Measurements from ENCODE around the gene BARX2. TPM values are rescaled to one million over a fixed set of nuclear protein-coding genes. Genes with fewer than 3 reads are reported as not detected.

Gene BARX2
- total RNA-seq, 1 donor from 2014 or later, result not detected

DNA sequence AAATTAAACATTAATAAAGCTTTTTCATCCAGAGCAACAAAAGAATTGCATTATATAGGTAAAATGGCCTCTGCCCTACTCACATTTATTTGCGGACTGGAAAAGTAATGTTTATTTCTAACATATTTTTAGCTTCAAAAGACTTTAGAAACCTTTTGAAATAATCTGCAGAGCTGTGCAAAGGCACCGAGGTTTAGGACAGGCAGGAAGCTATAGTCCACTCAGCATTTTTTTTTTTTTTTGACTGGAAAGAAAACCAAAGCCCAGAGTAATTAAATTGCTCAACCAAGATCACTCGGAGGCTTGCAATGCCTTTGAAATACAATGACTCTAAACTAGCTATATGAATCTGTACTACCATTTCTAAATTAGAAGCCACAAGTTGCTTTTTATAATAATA, 19.1 kb downstream of the BARX2 start:
- TF ChIP-seq, protein P1, sequence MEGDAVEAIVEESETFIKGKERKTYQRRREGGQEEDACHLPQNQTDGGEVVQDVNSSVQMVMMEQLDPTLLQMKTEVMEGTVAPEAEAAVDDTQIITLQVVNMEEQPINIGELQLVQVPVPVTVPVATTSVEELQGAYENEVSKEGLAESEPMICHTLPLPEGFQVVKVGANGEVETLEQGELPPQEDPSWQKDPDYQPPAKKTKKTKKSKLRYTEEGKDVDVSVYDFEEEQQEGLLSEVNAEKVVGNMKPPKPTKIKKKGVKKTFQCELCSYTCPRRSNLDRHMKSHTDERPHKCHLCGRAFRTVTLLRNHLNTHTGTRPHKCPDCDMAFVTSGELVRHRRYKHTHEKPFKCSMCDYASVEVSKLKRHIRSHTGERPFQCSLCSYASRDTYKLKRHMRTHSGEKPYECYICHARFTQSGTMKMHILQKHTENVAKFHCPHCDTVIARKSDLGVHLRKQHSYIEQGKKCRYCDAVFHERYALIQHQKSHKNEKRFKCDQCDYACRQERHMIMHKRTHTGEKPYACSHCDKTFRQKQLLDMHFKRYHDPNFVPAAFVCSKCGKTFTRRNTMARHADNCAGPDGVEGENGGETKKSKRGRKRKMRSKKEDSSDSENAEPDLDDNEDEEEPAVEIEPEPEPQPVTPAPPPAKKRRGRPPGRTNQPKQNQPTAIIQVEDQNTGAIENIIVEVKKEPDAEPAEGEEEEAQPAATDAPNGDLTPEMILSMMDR (conservative IDR thresholded peaks at IDR 0.05), result no peak
- H3K9me3 Mint-ChIP-seq, result peaks cover 3% of the 10 kb centered on the region

DNA sequence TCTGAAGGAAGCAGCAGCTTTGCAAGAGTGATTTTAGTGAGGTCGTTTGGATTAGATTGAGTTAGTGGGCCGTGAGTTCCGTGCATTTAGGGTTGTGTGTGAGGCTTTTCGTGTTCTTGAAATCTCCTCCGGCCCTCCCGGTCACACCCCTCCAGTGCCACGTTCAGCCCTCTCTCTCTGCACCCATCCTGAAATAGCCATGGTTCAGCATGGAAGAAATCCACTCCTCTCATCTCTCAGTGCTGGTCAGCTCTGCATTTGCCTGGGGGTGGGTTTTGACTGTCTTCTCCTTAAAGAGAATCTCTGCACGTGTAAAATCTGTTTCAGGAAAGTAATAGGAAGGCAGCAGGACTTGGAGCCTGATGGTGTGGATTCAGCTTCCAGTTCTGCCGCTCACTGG, 19.8 kb downstream of the BARX2 start:
- peaks cover 3% of the 10 kb centered on the region for H3K9me3 Mint-ChIP-seq
- no peaks in the 10 kb centered on the region for H3K36me3 Mint-ChIP-seq (ENCODE audit: low read depth)
- peaks cover 3% of the 10 kb centered on the region for H3K27me3 Mint-ChIP-seq (ENCODE audit: low read depth)
- H3K4me3 Mint-ChIP-seq, result no peak overlapping the region
- H3K27ac Mint-ChIP-seq (ENCODE audit: unreplicated experiment), result no peak overlapping the region
- TF ChIP-seq, protein P1 (conservative IDR thresholded peaks at IDR 0.05), result no peak
- peaks cover 7% of the 10 kb centered on the region for H3K4me1 Mint-ChIP-seq
- DNase-seq (ENCODE audit: low read depth, low spot score), result no peak

More for the DNA sequence above, 19.1 kb downstream of the BARX2 start:
- DNase-seq (ENCODE audit: low read depth, low spot score), result no peak
- peaks cover 7% of the 10 kb centered on the region for H3K4me1 Mint-ChIP-seq
- no peak overlapping the region for H3K4me3 Mint-ChIP-seq
- H3K27ac Mint-ChIP-seq (ENCODE audit: unreplicated experiment), result no peak overlapping the region
- H3K36me3 Mint-ChIP-seq (ENCODE audit: low read depth), result no peaks in the 10 kb centered on the region
- H3K27me3 Mint-ChIP-seq (ENCODE audit: low read depth), result peaks cover 3% of the 10 kb centered on the region

DNA sequence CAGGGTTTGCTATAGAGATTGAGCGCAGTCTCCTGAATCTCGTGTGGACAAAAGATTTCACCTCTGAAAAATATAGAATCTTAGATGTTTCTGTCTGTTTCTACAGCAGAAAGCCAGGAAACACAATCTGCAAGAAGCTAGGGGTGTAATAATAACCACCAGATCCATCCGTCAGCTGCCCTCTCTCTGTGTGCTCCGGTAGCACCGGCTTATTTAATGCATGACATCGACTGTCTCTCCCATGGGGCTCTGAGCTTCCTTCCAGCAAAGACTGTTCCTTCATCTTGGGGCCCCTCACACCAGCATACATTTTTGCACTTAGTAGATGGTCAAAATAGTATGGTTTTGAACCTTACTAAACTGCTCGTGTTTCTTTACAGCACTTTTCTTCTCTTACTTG, 20.2 kb downstream of the BARX2 start:
- Mint-ChIP-seq H3K27ac (ENCODE audit: unreplicated experiment) (no peak overlapping the region), H3K9me3 (peaks cover 3% of the 10 kb centered on the region), H3K36me3 (ENCODE audit: low read depth) (no peaks in the 10 kb centered on the region), H3K27me3 (ENCODE audit: low read depth) (peaks cover 3% of the 10 kb centered on the region), H3K4me1 (peaks cover 7% of the 10 kb centered on the region), H3K4me3 (no peak overlapping the region)
- TF ChIP-seq, protein P1 (conservative IDR thresholded peaks at IDR 0.05), result no peak
- no peak for DNase-seq (ENCODE audit: low read depth, low spot score)

DNA sequence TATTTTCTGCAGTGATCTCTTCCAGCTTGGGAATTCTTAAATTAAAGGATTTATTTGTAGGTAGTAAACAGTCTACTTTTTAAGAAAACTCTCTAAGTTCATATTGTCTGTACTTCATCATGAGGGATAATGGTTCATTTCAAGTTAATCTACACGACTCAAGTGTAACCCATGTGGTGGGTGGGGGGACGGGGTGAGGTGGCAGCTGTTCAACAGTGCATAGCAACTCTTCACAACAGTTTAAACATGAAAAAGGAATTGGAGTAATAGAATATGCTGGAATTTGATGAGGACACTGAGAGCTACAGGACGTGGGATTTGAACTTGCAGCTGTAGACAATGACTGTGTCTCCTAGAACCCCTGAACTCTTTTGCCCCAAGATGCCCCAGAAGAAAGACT, 20.8 kb downstream of the BARX2 start:
- Mint-ChIP-seq H3K36me3 (ENCODE audit: low read depth) (no peaks in the 10 kb centered on the region), H3K27ac (ENCODE audit: unreplicated experiment) (no peak overlapping the region), H3K4me3 (no peak overlapping the region), H3K9me3 (peaks cover 3% of the 10 kb centered on the region), H3K27me3 (ENCODE audit: low read depth) (peaks cover 3% of the 10 kb centered on the region), H3K4me1 (peaks cover 7% of the 10 kb centered on the region)
- no peak for DNase-seq (ENCODE audit: low read depth, low spot score)
- TF ChIP-seq, protein P1 (conservative IDR thresholded peaks at IDR 0.05), result no peak

DNA sequence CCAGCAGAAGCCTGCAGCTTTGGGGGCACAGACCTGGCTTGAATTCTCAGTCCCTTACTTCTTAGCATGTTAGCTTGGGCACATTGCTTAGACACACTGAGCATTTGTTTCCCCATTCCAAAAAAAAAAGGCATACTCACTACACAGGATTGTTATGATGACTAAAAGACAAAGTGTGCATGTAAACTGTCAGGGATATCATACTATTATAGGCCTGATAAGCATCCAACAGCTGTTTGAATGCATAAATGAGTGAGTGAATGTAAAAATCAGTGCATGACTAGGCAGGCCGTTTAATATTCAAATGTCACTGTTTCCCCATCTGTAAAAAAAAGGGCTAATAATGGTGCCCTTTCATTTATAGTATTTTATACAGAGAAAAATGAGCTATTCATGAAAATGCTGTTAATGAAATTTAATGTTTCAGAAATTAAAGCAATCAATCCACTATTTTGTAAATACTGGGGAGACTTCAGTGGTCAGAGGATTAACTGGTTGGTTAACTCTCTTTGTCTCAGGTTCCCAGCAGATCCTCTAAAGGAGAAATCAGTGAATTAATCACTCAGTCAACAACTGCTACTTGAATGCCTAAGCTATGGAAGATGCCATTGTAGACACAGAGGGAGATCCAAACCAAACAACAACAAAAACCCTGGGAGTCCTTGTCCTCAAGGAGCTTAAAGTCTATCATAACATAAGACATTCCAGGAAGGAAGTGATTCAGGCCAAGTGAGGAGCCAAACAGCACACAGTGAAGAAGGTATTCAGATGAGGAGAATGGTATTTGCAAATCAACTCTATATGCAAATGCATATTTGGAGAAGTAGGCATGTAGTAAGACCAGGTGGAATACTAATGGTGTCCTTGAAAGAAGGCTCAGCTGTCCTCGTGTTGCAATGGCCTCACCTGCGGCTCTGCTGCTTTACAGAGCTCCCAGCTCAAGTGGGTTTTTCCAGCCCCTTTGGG, 26.8 kb downstream of the BARX2 start:
- TF ChIP-seq, protein P1 (conservative IDR thresholded peaks at IDR 0.05), result no peak
- Mint-ChIP-seq H3K27ac (ENCODE audit: unreplicated experiment) (no peak overlapping the region), H3K36me3 (ENCODE audit: low read depth) (no peaks in the 10 kb centered on the region), H3K4me1 (no peaks in the 10 kb centered on the region), H3K4me3 (no peak overlapping the region), H3K9me3 (peaks cover 3% of the 10 kb centered on the region), H3K27me3 (ENCODE audit: low read depth) (peaks cover 4% of the 10 kb centered on the region)
- no peak for DNase-seq (ENCODE audit: low read depth, low spot score)
